Measurements from ENCODE around the gene SH2B3.

SH2B3 gene

DNA sequence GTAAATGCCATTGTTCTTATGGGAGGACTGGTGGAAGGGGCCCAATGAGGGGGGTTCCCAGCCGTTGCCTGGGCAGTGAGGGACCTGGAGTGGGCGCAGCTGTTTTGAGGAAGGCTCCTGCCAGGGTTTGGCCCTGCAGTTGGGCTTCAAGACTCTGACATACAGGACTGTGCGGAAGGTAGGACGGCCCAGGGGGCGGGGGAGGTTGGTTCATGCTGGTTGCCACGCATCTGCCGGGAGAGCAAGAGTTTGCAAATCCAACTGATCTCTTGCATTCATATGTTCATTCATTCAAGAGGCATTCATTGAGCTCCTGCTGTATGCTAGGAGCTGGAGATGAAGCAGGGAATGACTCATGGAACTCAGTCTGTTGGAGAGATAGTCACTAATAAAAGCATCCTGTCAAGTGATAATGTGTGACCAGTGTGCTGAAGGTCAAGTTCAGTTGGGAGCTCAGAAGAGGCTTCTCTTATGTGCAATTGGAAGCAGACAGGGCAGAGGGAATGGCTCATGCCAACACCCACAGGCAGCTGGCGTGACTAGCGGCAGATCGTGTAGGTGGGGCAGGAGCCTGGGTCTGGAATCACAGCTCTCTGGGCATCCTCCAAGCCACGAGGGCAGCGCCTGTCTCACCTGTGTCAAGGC is 7.8 kb downstream of the SH2B3 start:
- no peak overlapping the region for H3K4me2 ChIP-seq (ENCODE audit: low read depth, low read length)
- H3K9me3 ChIP-seq (replicated peaks; ENCODE audit: insufficient read depth, low read length): no peaks in the 10 kb centered on the region
- no peaks in the 10 kb centered on the region for H3F3A ChIP-seq (ENCODE audit: insufficient read depth, low read length)
- H3K27ac ChIP-seq (ENCODE audit: low read length): no peak overlapping the region
- TF ChIP-seq, protein P1, sequence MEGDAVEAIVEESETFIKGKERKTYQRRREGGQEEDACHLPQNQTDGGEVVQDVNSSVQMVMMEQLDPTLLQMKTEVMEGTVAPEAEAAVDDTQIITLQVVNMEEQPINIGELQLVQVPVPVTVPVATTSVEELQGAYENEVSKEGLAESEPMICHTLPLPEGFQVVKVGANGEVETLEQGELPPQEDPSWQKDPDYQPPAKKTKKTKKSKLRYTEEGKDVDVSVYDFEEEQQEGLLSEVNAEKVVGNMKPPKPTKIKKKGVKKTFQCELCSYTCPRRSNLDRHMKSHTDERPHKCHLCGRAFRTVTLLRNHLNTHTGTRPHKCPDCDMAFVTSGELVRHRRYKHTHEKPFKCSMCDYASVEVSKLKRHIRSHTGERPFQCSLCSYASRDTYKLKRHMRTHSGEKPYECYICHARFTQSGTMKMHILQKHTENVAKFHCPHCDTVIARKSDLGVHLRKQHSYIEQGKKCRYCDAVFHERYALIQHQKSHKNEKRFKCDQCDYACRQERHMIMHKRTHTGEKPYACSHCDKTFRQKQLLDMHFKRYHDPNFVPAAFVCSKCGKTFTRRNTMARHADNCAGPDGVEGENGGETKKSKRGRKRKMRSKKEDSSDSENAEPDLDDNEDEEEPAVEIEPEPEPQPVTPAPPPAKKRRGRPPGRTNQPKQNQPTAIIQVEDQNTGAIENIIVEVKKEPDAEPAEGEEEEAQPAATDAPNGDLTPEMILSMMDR (IDR thresholded peaks at IDR 0.05; ENCODE audit: low read length): no peak
- TF ChIP-seq EZH2phosphoT487 (IDR thresholded peaks at IDR 0.05; ENCODE audit: low read length) (no peak), EZH2 (optimal IDR thresholded peaks at IDR 0.05; ENCODE audit: low read depth, low read length) (no peak)
- peaks cover 38% of the 10 kb centered on the region for H3K79me2 ChIP-seq (ENCODE audit: low read length)
- H3K9ac ChIP-seq (ENCODE audit: low read length): no peak overlapping the region
- H3K36me3 ChIP-seq (replicated peaks; ENCODE audit: insufficient read depth, low read length): no peaks in the 10 kb centered on the region
- H4K20me1 ChIP-seq (ENCODE audit: insufficient read depth, low read length): no peaks in the 10 kb centered on the region
- DNase-seq: no peak
- no peaks in the 10 kb centered on the region for H3K9me2 ChIP-seq (replicated peaks; ENCODE audit: insufficient read depth, low read length)
- H3K4me1 ChIP-seq (ENCODE audit: low read length): no peaks in the 10 kb centered on the region
- no peak overlapping the region for H2AFZ ChIP-seq (ENCODE audit: low read length)
- no peaks in the 10 kb centered on the region for H3K27me3 ChIP-seq (replicated peaks; ENCODE audit: insufficient read depth, low read length)
- H3K4me3 ChIP-seq (ENCODE audit: low read length): no peak overlapping the region

DNA sequence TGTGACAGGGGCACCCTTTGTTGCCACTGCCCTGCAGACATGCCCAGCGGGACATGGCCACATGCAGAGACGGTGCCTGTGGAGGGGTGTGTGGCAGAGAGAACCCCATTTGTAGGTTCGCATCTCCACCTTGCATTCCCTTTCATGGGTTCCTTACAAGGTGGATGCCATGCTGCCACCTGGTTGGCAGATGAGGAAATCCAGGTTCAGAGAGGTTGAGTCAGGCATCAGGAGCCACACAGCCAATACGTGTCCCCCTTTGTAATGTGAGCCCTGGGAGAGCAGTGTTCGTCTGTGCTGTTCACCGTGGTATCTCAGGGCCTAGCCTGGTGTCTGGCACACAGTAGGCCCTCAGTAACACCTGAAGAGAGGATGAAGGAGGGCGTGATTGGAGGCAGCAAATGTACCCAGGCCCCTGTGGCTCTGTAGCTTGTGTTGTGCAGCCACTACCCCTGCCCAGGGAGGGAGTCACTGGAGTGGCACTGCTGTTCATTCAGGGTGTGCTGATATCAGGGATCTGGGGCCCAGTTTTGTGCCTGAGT is 9.1 kb downstream of the SH2B3 start:
- no peak overlapping the region for H3K9ac ChIP-seq (ENCODE audit: low read length)
- H3F3A ChIP-seq (ENCODE audit: insufficient read depth, low read length): no peaks in the 10 kb centered on the region
- peaks cover 26% of the 10 kb centered on the region for H3K79me2 ChIP-seq (ENCODE audit: low read length)
- no peak overlapping the region for H3K27ac ChIP-seq (ENCODE audit: low read length)
- H3K36me3 ChIP-seq (replicated peaks; ENCODE audit: insufficient read depth, low read length): no peaks in the 10 kb centered on the region
- TF ChIP-seq, protein P1 (IDR thresholded peaks at IDR 0.05; ENCODE audit: low read length): no peak
- TF ChIP-seq EZH2phosphoT487 (IDR thresholded peaks at IDR 0.05; ENCODE audit: low read length) (no peak), EZH2 (optimal IDR thresholded peaks at IDR 0.05; ENCODE audit: low read depth, low read length) (no peak)
- no peak overlapping the region for H3K4me3 ChIP-seq (ENCODE audit: low read length)
- no peaks in the 10 kb centered on the region for H3K9me2 ChIP-seq (replicated peaks; ENCODE audit: insufficient read depth, low read length)
- no peak overlapping the region for H2AFZ ChIP-seq (ENCODE audit: low read length)
- no peaks in the 10 kb centered on the region for H3K27me3 ChIP-seq (replicated peaks; ENCODE audit: insufficient read depth, low read length)
- H4K20me1 ChIP-seq (ENCODE audit: insufficient read depth, low read length): no peaks in the 10 kb centered on the region
- DNase-seq: no peak
- no peak overlapping the region for H3K4me2 ChIP-seq (ENCODE audit: low read depth, low read length)
- H3K4me1 ChIP-seq (ENCODE audit: low read length): no peaks in the 10 kb centered on the region
- no peaks in the 10 kb centered on the region for H3K9me3 ChIP-seq (replicated peaks; ENCODE audit: insufficient read depth, low read length)

DNA sequence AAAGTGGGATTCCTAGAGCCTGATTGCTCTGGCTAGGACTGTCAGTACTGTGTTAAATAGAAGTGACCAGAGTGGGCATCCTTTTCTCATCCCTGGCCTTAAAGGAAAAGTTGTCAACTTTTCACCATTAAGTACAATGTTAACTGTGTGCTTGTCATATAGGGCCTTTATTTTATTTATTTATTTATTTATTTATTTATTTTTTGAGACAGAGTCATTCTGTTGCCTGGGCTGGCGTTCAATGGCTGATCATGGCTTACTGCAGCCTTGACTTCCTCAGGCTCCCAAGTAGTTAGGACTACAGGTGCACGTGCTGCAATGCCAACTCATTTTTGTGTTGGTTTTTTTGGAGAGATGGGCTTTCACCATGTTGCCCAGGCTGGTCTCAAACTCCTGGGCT is 11.6 kb downstream of the SH2B3 start:
- no peak for TF ChIP-seq EZH2 (optimal IDR thresholded peaks at IDR 0.05; ENCODE audit: low read depth, low read length)
- TF ChIP-seq EZH2phosphoT487 (IDR thresholded peaks at IDR 0.05; ENCODE audit: low read length): no peak
- TF ChIP-seq, protein P1 (IDR thresholded peaks at IDR 0.05; ENCODE audit: low read length): no peak
- no peak overlapping the region for H3K9ac ChIP-seq (ENCODE audit: low read length)
- no peak overlapping the region for H2AFZ ChIP-seq (ENCODE audit: low read length)
- no peaks in the 10 kb centered on the region for H3K36me3 ChIP-seq (replicated peaks; ENCODE audit: insufficient read depth, low read length)
- no peak overlapping the region for H3K27ac ChIP-seq (ENCODE audit: low read length)
- no peaks in the 10 kb centered on the region for H3K9me3 ChIP-seq (replicated peaks; ENCODE audit: insufficient read depth, low read length)
- H3K4me2 ChIP-seq (ENCODE audit: low read depth, low read length): no peak overlapping the region
- H3K27me3 ChIP-seq (replicated peaks; ENCODE audit: insufficient read depth, low read length): no peaks in the 10 kb centered on the region
- H4K20me1 ChIP-seq (ENCODE audit: insufficient read depth, low read length): no peaks in the 10 kb centered on the region
- H3K9me2 ChIP-seq (replicated peaks; ENCODE audit: insufficient read depth, low read length): no peaks in the 10 kb centered on the region
- no peak overlapping the region for H3K4me3 ChIP-seq (ENCODE audit: low read length)
- peaks cover 16% of the 10 kb centered on the region; the same call in 1 of the 2 replicates for H3K79me2 ChIP-seq (ENCODE audit: low read length)
- DNase-seq: no peak
- no peaks in the 10 kb centered on the region for H3K4me1 ChIP-seq (ENCODE audit: low read length)
- H3F3A ChIP-seq (ENCODE audit: insufficient read depth, low read length): no peaks in the 10 kb centered on the region
